Tibial artery (tissue), 4 donors: Measurements from ENCODE around the gene TENM3.

Source experiments
- DNase-seq, 2 donors: peaks; one replicate each; pipeline ENCODE4 v3.0.0-alpha.2; 2019
- H3K27ac ChIP-seq, 2 donors: fragments of 200-600 bp; sonication (generic) in 1 of 2; 1 replicate in 1 of 2; 2 replicates in 1 of 2; pipeline ENCODE4 v1.5.1; 2018 to 2019; ENCODE audit warnings: mild to moderate bottlenecking in 1 of 2
- H3K27me3 ChIP-seq, 2 donors: fragments of 200-600 bp; sonication (generic) in 1 of 2; one replicate each; pipeline versions ENCODE4 v1.5.1 to v1.6.0; 2016 to 2019
- H3K36me3 ChIP-seq, 3 donors: fragments of 200-600 bp; sonication (generic) in 2 of 3; one replicate each; pipeline ENCODE4 v1.5.1; 2016 to 2019; ENCODE audit warnings: mild to moderate bottlenecking in 2 of 3
- H3K4me1 ChIP-seq, 4 donors: fragments of 200-600 bp; sonication (generic) in 2 of 4; 1 replicate in 3 of 4; 2 replicates in 1 of 4; pipeline ENCODE4 v1.5.1; 2016 to 2019
- H3K4me3 ChIP-seq, 2 donors: fragments of 200-600 bp; sonication (generic) in 1 of 2; 1 replicate in 1 of 2; 2 replicates in 1 of 2; pipeline ENCODE4 v1.5.1; 2018 to 2019; ENCODE audit warnings: mild to moderate bottlenecking in 2 of 2
- H3K9me3 ChIP-seq, 3 donors: fragments of 200-600 bp; sonication (generic) in 1 of 3; one replicate each; pipeline ENCODE4 v1.5.1; 2016 to 2019
- CTCF ChIP-seq, 2 experiments: fragments of 200-600 bp in 1 of 2; fragments of 450-650 bp in 1 of 2; IDR thresholded peaks; one replicate each; pipeline ENCODE4 v1.5.1; 2017 to 2019; ENCODE audit warnings: antibody characterized with exemption in 2 of 2, mild to moderate bottlenecking in 1 of 2, moderate library complexity in 1 of 2
- intact Hi-C: fragments of 100-400 bp; cut with DNase I; formaldehyde crosslinking; loops from one replicate; pipeline ENCODE4 v1.15.0; 2023; ENCODE audit warnings: low total_unique reads

The TENM3 gene

GRCh38 chr4:182495031-182495430, 251.8 kb downstream of the TENM3 start:
- Histone ChIP-seq H3K9me3 (no peaks in the 10 kb centered on the region), H3K27ac (no peak overlapping the region), H3K36me3 (no peaks in the 10 kb centered on the region), H3K4me3 (no peak overlapping the region), H3K27me3 (no peaks in the 10 kb centered on the region), H3K4me1 (peaks cover 0 to 12% (median 0%) of the 10 kb centered on the region in 4 donors)
- no peak for DNase-seq
- intact Hi-C loops, result no loop called here
- TF ChIP-seq CTCF (IDR thresholded peaks at IDR 0.05), result no peak

- no peaks in the 10 kb centered on the region for H3K27me3 ChIP-seq
- DNase-seq, result no peak
- H3K27ac ChIP-seq, result no peak overlapping the region
- TF ChIP-seq CTCF (IDR thresholded peaks at IDR 0.05), result no peak
- intact Hi-C loops, result no loop called here
- H3K4me1 ChIP-seq, result peaks cover 0 to 12% (median 0%) of the 10 kb centered on the region in 4 donors
- no peaks in the 10 kb centered on the region for H3K9me3 ChIP-seq
- H3K4me3 ChIP-seq, result no peak overlapping the region
- H3K36me3 ChIP-seq, result no peaks in the 10 kb centered on the region
Observed at GRCh38 chr4:182495645-182496385, 252.6 kb downstream of the TENM3 start.

GRCh38 chr4:182496408-182496807, 253.2 kb downstream of the TENM3 start:
- intact Hi-C loops, result no loop called here
- no peak for DNase-seq
- Histone ChIP-seq H3K4me3 (no peak overlapping the region), H3K27ac (no peak overlapping the region), H3K9me3 (no peaks in the 10 kb centered on the region), H3K4me1 (peaks cover 0 to 12% (median 0%) of the 10 kb centered on the region in 4 donors), H3K36me3 (no peaks in the 10 kb centered on the region), H3K27me3 (no peaks in the 10 kb centered on the region)
- no peak for TF ChIP-seq CTCF (IDR thresholded peaks at IDR 0.05)

- no peaks in the 10 kb centered on the region for H3K9me3 ChIP-seq
- no peaks in the 10 kb centered on the region for H3K36me3 ChIP-seq
- H3K27me3 ChIP-seq, result no peaks in the 10 kb centered on the region
- H3K4me1 ChIP-seq, result no peaks in the 10 kb centered on the region
- H3K4me3 ChIP-seq, result no peak overlapping the region
- no peak overlapping the region for H3K27ac ChIP-seq
- intact Hi-C loops, result no loop called here
- no peak for TF ChIP-seq CTCF (IDR thresholded peaks at IDR 0.05)
- no peak for DNase-seq
Observed at GRCh38 chr4:182502064-182502463, 258.9 kb downstream of the TENM3 start.

GRCh38 chr4:182504463-182504862, 261.3 kb downstream of the TENM3 start:
- H3K27me3 ChIP-seq, result no peaks in the 10 kb centered on the region
- no peak overlapping the region for H3K27ac ChIP-seq
- no peak for TF ChIP-seq CTCF (IDR thresholded peaks at IDR 0.05)
- no peaks in the 10 kb centered on the region for H3K36me3 ChIP-seq
- DNase-seq, result no peak
- no peaks in the 10 kb centered on the region for H3K9me3 ChIP-seq
- H3K4me1 ChIP-seq, result no peaks in the 10 kb centered on the region
- H3K4me3 ChIP-seq, result no peak overlapping the region
- intact Hi-C loops, result no loop called here
